ENCODE measurements around the gene ALDH1L1.
A peak's percentile ranks its signal among the peaks of the same experiment; 100 is the strongest.

Gene ALDH1L1

DNA sequence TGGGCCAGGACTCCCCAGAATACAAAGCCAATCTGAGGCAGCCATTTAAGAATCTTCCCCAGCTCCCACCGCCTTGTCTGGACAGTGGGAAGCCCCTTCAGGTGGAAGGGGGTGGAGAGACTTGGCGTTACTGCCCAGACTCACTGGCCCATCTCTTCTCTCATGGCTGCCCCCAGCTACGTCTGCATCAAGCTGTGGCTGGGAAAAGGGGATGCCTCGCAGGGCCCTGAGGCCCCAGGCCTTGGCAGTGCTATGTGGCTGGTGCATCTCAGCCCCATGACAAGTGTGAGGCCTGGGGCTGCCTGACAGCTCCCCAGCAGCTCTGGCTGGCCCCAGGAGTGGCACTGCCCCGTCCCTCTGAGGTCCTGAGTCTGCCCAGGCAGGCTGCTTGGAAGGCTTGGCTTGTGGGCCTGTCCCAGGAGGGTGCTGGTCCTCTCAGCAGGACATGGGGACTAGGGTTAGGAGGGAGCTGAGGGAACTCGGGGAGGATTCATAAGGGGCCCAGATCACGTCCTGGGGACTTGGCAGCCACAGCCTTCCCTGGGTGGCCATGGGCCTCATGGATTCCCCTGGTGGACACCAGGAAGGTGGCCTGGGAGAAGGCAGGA lies 76.3 kb downstream of the ALDH1L1 start:
- Histone ChIP-seq H4K20me1 (ENCODE audit: insufficient read depth, low read length) (no peaks in the 10 kb centered on the region), H3K27ac (ENCODE audit: low read length) (no peak overlapping the region), H3K9ac (ENCODE audit: low read length) (no peak overlapping the region), H3K4me1 (ENCODE audit: low read length) (no peaks in the 10 kb centered on the region), H3K4me3 (ENCODE audit: low read length) (no peak overlapping the region), H3K9me2 (replicated peaks; ENCODE audit: insufficient read depth, low read length) (no peaks in the 10 kb centered on the region), H3K36me3 (replicated peaks; ENCODE audit: insufficient read depth, low read length) (no peaks in the 10 kb centered on the region), H3K4me2 (ENCODE audit: low read depth, low read length) (no peak overlapping the region), H3F3A (ENCODE audit: insufficient read depth, low read length) (no peaks in the 10 kb centered on the region), H3K27me3 (replicated peaks; ENCODE audit: insufficient read depth, low read length) (no peaks in the 10 kb centered on the region), H3K79me2 (ENCODE audit: low read length) (no peaks in the 10 kb centered on the region), H2AFZ (ENCODE audit: low read length) (no peak overlapping the region), H3K9me3 (replicated peaks; ENCODE audit: insufficient read depth, low read length) (no peaks in the 10 kb centered on the region)
- DNase-seq = no peak
- TF ChIP-seq EZH2 (optimal IDR thresholded peaks at IDR 0.05; ENCODE audit: low read depth, low read length) (no peak), CTCF (IDR thresholded peaks at IDR 0.05; ENCODE audit: low read length) (peak; percentile 2; the same call in 1 of the 2 replicates)

DNA sequence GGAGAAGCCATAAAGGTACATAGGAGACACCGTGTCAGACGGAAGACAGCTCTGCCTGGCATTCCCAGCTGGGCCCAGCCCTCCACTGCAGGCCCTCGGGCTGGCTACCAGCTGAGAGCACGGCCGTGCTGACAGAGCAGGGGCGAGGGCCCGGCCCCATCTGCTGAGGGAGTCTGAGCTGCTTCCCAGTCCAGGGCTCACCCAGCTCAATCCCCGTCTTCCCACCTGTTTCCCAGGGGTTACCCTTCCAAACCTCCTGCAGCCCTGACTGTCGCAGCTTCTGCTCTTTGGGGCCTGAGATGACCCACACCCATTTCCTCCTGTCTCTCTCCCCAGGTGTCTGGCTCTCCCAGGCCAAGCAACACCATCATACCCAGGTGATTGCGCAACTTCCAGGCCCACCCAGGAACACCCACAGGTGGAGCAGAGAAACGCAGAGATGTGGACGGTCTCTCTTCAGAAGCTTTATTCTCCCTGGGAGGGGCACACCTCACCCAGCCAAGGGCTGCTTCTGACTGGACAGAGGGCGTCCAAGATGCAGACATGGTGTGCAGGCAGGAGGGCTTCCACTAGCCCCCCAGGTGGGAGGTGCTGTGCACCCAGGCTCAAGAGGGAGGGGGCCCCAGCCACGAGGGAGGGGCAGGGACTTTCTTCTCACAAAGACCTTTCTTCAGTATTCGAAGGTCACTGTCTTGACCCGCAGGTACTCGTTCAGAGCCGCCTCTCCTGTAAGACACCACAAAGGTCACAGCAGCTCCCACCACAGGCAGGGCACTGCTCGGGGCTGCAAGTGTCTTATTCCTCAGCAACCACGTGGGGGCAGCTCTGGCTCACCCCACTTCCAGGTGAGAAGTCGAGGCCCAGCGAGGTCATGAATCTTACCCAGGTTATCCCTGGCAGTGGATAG lies 77.0 kb downstream of the ALDH1L1 start:
- Histone ChIP-seq H3K79me2 (ENCODE audit: low read length) (no peaks in the 10 kb centered on the region), H3K27me3 (replicated peaks; ENCODE audit: insufficient read depth, low read length) (no peaks in the 10 kb centered on the region), H3K9me3 (replicated peaks; ENCODE audit: insufficient read depth, low read length) (no peaks in the 10 kb centered on the region), H3K4me3 (ENCODE audit: low read length) (no peak overlapping the region), H3K4me1 (ENCODE audit: low read length) (no peaks in the 10 kb centered on the region), H3K4me2 (ENCODE audit: low read depth, low read length) (no peak overlapping the region), H3K27ac (ENCODE audit: low read length) (no peak overlapping the region), H3K36me3 (replicated peaks; ENCODE audit: insufficient read depth, low read length) (no peaks in the 10 kb centered on the region), H3F3A (ENCODE audit: insufficient read depth, low read length) (no peaks in the 10 kb centered on the region), H3K9me2 (replicated peaks; ENCODE audit: insufficient read depth, low read length) (no peaks in the 10 kb centered on the region), H3K9ac (ENCODE audit: low read length) (no peak overlapping the region), H2AFZ (ENCODE audit: low read length) (no peak overlapping the region), H4K20me1 (ENCODE audit: insufficient read depth, low read length) (no peaks in the 10 kb centered on the region)
- no peak for TF ChIP-seq EZH2 (optimal IDR thresholded peaks at IDR 0.05; ENCODE audit: low read depth, low read length)
- peak; percentile 11; the same call in 1 of the 2 replicates for TF ChIP-seq CTCF (IDR thresholded peaks at IDR 0.05; ENCODE audit: low read length)
- no peak for DNase-seq

DNA sequence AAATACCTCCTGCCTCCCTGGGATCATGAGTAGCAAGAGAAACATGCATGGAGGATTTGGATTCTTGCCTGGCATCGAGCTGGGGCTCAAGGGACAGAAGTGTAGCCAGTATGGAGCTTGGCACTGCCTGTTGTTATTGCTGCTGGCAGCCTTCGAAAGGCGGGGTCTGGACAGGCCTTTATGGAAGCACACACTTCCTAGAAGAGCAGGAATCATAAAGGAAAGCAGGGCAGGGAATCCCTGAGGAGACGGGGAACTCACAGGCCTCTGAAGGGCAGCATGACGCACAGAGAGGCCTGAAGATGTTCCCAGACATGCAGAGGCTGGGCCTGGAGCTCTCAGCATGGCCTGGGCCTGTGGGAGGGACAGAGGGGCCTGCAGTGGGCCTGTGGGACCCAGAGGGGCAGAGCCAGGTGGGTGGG lies 77.8 kb downstream of the ALDH1L1 start:
- Histone ChIP-seq H3K9me2 (replicated peaks; ENCODE audit: insufficient read depth, low read length) (no peaks in the 10 kb centered on the region), H3K27ac (ENCODE audit: low read length) (no peak overlapping the region), H3K4me3 (ENCODE audit: low read length) (no peak overlapping the region), H3K79me2 (ENCODE audit: low read length) (no peaks in the 10 kb centered on the region), H3K9me3 (replicated peaks; ENCODE audit: insufficient read depth, low read length) (no peaks in the 10 kb centered on the region), H3K36me3 (replicated peaks; ENCODE audit: insufficient read depth, low read length) (no peaks in the 10 kb centered on the region), H3K9ac (ENCODE audit: low read length) (no peak overlapping the region), H3K27me3 (replicated peaks; ENCODE audit: insufficient read depth, low read length) (no peaks in the 10 kb centered on the region), H3K4me1 (ENCODE audit: low read length) (no peaks in the 10 kb centered on the region), H3K4me2 (ENCODE audit: low read depth, low read length) (no peak overlapping the region), H4K20me1 (ENCODE audit: insufficient read depth, low read length) (no peaks in the 10 kb centered on the region), H3F3A (ENCODE audit: insufficient read depth, low read length) (no peaks in the 10 kb centered on the region), H2AFZ (ENCODE audit: low read length) (no peak overlapping the region)
- no peak for DNase-seq
- TF ChIP-seq CTCF (IDR thresholded peaks at IDR 0.05; ENCODE audit: low read length) = no peak
- TF ChIP-seq EZH2 (optimal IDR thresholded peaks at IDR 0.05; ENCODE audit: low read depth, low read length) = no peak
- TF ChIP-seq EZH2phosphoT487 (IDR thresholded peaks at IDR 0.05; ENCODE audit: low read length) = no peak
